AG04450 (cell line): ENCODE data around the gene NOB1. TPM values are rescaled to one million over a fixed set of nuclear protein-coding genes. Genes with fewer than 3 reads are reported as not detected.

Experiments used
- CTCF ChIA-PET: fragments of 300-600, 350-600 bp; formaldehyde crosslinking; extraction: SDS; loops from one replicate; lab custom pipeline; 2022; ENCODE audit warnings: antibody characterized with exemption, inconsistent platforms; lab: Charles Lee
- POLR2A ChIA-PET: fragments of 350-600 bp; formaldehyde crosslinking; extraction: SDS; loops from one replicate; lab custom pipeline; 2021; ENCODE audit warnings: antibody characterized with exemption, inconsistent platforms; lab: Yijun Ruan, JAX
- DNase-seq: peaks from one replicate; pipeline ENCODE4 v3.0.0-alpha.2; 2011; ENCODE audit warnings: low read depth, low spot score
- H3K27ac ChIP-seq: one replicate; pipeline ENCODE4 v1.5.1; 2012; ENCODE audit warnings: low read depth, low read length, control low read depth
- H3K27me3 ChIP-seq: one replicate; pipeline ENCODE4 v1.6.0; 2012; ENCODE audit warnings: low read length; ENCODE audit not compliant: control insufficient read depth, insufficient read depth
- H3K4me3 ChIP-seq: 2 replicates; pipeline ENCODE4 v1.5.1; 2011; ENCODE audit warnings: mild to moderate bottlenecking, low read depth, low read length, control low read depth
- H3K9me3 ChIP-seq: 2 replicates; pipeline ENCODE4 v1.5.1; 2012; ENCODE audit warnings: low read length; ENCODE audit not compliant: control insufficient read depth, insufficient read depth
- CTCF ChIP-seq: IDR thresholded peaks from 2 replicates; pipeline ENCODE4 v1.5.1; 2011; ENCODE audit warnings: low read depth, low read length, control low read depth, inconsistent platforms
- polyA plus RNA-seq: library from polyadenylated mRNA; depleted of rRNA; stranded (reverse); fragments of >200 nt; gene quantifications from 2 replicates; pipeline ENCODE4 v1.2.3, GENCODE V29; 2011

Gene NOB1
- polyA plus RNA-seq, 1 experiment: 58.7 TPM

- Histone ChIP-seq H3K4me3 (no peak overlapping the region), H3K27me3 (no peaks in the 10 kb centered on the region), H3K27ac (no peak overlapping the region), H3K9me3 (no peaks in the 10 kb centered on the region)
- DNase-seq: no peak
- CTCF ChIA-PET: interaction anchor here (0.7 to 1.0 kb wide), 3 partner anchors 22 to 146 kb away, joined by 3 to 4 read pairs (median 3); partner anchors contain the start of gene NOB1
- POLR2A ChIA-PET: no interaction called here
- no peak for TF ChIP-seq CTCF
These were observed 29.9 kb upstream of the NOB1 start for GRCh38 chr16:69784586-69784985.

- POLR2A ChIA-PET: no interaction called here
- CTCF ChIA-PET: no interaction called here
- no peaks in the 10 kb centered on the region for H3K9me3 ChIP-seq
- no peak for TF ChIP-seq CTCF
- no peak overlapping the region for H3K27ac ChIP-seq
- no peak for DNase-seq
- no peaks in the 10 kb centered on the region for H3K27me3 ChIP-seq
- H3K4me3 ChIP-seq: no peak overlapping the region
These were observed 26.4 kb upstream of the NOB1 start for GRCh38 chr16:69781118-69781517.

- Histone ChIP-seq H3K4me3 (no peak overlapping the region), H3K9me3 (no peaks in the 10 kb centered on the region), H3K27me3 (no peaks in the 10 kb centered on the region), H3K27ac (no peak overlapping the region)
- CTCF ChIA-PET: interaction anchor here (0.7 kb wide), 1 partner anchor 52 kb away, joined by 6 read pairs; no protein-coding TSS in a partner anchor
- no peak for TF ChIP-seq CTCF
- no peak for DNase-seq
- POLR2A ChIA-PET: no interaction called here
These were observed 25.0 kb upstream of the NOB1 start for GRCh38 chr16:69779724-69780123.

- Histone ChIP-seq H3K9me3 (no peaks in the 10 kb centered on the region), H3K27ac (no peak overlapping the region), H3K4me3 (no peak overlapping the region), H3K27me3 (no peaks in the 10 kb centered on the region)
- DNase-seq: no peak
- ChIA-PET CTCF (no interaction called here), POLR2A (no interaction called here)
- no peak for TF ChIP-seq CTCF
These were observed 20.8 kb upstream of the NOB1 start for GRCh38 chr16:69775563-69775962.

- CTCF ChIA-PET: interaction anchor here (1.5 kb wide), 1 partner anchor 19 kb away, joined by 4 read pairs; the partner anchor contains the start of gene NOB1
- H3K27ac ChIP-seq: no peak overlapping the region
- POLR2A ChIA-PET: no interaction called here
These were observed 18.7 kb upstream of the NOB1 start for GRCh38 chr16:69773260-69773947.

More at GRCh38 chr16:69773260-69773947, 18.7 kb upstream of the NOB1 start:
- no peaks in the 10 kb centered on the region for H3K27me3 ChIP-seq
- no peak overlapping the region for H3K4me3 ChIP-seq
- H3K9me3 ChIP-seq: no peaks in the 10 kb centered on the region
- no peak for DNase-seq
- no peak for TF ChIP-seq CTCF
